Kasumi-1 (cell line): ENCODE results near the gene HIP1.
"Not testable (repeated sequence)": the region's sequence is repeated elsewhere in the genome, so short reads cannot be mapped to it uniquely, and the experiment has no call there.

Experiments
- DNase-seq, 2 experiments: peaks; one replicate each; lab custom pipeline; 2025; lab: John Stamatoyannopoulos, UW

The HIP1 gene

GRCh38 chr7:75575488-75576121, 163.1 kb downstream of the HIP1 start:
- DNase-seq: no peak

DNA sequence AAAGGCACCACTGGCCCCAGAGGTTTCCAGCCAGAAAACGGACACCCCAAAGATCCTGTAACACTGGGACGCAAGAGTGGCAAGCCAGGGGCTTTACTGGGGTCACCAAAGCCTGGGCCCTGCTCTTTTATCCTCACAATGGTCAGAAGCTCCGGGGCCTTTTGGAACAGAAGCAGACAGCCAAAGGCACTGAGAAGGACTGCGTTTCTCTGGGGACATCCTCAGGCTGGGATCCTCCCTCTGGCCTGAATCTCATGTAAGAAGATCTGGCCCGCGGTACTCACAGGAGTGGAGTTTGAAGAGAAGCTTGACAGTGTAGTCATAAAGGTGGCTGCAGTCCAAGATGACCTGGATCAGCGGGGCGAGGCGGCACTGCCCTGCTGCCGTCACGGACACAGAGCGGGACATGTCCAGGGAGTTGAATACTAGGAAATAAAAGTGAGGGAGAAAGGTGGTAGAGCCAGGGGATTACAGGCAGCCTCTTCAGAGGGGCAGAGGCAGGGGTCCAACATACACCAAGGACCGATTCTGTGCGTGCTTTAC, 165.2 kb downstream of the HIP1 start:
- DNase-seq: no peak

DNA sequence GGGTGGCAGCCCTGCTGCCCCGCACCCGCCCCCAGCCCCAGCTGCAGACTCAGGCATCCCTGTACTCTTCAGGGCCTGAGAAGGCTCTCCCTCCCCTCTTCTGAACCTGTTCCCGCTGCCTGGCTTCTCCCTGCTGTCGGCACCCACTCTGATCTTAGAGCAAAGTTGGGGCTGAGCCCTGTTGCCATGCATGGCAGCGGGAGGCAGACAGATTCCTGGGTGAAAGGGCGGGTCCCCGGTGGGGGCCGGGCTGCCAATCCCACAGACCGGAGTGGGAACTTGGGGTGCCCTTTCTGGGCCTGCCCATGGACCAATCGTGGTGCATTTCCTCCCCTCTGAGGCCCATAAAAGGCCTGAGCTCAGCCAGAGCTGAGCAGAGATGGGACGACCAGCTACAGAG, 165.9 kb downstream of the HIP1 start:
- DNase-seq: no peak

DNA sequence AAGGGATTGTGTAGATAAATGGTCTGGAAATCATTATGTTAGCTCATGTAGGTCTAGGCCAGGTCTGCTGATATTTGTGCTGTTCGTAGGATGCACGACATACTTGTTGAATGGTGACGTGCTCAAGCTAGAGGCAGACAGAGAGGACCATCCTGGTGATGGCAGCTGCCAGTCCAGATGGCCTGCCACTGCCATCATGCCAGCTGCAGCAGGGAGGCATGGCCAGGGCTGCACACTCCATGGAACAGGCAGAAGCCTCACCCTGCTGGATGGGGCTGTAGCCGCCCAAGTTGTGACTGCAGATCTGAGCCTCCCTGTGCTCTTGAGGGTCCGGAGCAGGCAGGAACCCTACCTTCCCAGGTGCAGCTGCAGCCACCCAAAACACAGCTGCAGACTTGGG, 166.3 kb downstream of the HIP1 start:
- no peak for DNase-seq

DNA sequence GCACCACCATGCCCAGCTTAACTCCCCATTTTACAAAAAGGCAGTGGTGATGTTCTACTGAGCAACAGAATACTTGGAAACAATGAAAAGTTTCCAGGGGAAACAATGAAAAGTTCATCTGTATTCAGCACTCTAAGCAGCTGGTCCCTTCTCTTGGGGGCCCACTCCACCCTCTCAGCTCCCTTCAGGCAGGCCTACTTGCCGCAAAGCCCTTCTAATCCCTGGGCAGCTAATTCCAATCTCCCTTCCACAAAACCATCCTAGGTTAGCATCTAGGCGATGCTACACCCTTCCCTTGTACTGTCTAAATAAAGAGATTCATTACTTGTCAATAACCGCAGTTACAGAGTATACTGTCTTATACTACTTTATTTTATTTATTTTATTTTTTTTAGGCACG, 167.5 kb downstream of the HIP1 start:
- DNase-seq: no peak

- DNase-seq: peak in 1 of 2 experiments; percentile 5
Measured at GRCh38 chr7:75569629-75570282, 169.0 kb downstream of the HIP1 start.

GRCh38 chr7:75567948-75568595, 170.7 kb downstream of the HIP1 start:
- DNase-seq: no peak

- DNase-seq: peak; percentile 26 to 32
Measured at GRCh38 chr7:75565132-75565837, 173.5 kb downstream of the HIP1 start.

DNA sequence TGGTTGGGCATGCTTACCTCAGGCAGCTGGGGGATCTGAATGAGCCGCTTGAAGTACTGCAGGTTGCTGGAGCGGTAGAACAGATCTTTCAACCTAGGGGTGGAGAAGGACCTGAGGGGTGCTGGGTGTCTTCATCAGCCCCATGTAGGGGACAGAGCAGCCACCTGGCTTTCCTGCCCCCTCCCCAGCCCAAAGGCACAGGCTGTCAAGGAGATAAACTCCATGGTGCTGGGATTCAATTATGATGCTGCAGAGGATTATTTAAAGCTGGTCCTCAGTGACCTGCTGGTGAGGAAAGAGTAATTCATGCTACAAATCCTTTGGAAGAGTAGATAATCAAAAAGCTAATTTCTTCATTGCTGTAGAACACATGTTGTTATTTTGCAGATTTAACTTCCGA, 175.6 kb downstream of the HIP1 start:
- no peak for DNase-seq

DNA sequence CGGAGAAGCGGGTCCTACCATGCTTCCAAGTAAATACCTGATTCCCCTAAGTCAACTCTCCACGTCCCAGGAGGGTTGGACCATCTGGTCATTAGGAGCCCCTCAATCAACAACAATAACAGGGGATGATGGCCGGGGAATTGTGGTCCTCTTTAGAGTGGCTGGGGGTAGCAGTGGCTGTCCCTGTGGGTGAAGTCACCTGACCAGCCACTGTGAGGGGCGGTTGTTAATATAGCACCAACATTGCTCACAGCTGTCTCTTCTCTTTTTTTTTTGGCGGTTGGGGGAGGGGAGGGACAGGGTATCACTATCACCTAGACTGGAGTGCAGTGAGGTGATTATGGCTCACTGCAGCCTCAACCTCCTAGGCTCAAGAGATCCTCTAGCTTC, 178.8 kb downstream of the HIP1 start:
- DNase-seq: no peak

DNA sequence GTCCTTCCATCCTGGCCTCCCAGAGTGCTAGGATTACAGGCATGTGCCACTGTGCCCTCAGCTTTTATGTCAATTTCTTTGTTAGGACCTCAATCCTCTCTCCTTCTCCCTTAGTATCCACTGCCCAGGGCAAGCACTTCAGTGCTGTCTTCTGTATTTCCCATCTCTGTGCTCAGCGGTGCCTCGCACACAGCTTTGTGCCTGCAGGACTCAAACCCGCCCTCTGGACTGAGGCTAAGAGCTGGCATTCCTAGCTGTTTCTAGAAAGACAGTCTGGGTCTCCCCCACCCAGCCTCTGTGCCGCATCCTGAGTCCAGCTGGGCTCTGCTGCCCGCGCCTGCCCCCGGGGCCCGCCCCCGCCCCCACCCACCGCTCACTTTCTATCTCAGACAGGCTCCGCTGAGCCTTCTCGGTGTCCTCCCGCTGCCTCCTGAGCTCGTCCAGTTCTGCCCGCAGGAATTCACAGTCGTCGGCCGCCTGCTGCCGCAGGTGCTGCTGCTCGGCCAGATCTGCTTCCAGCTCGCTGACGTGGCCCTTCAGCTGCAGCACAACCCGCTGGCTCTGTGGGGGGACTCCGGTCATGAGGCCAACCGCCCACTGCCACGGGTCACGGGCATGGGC, 179.3 kb downstream of the HIP1 start:
- no peak for DNase-seq

GRCh38 chr7:75556835-75557234, 181.9 kb downstream of the HIP1 start:
- not testable (repeated sequence) for DNase-seq

DNA sequence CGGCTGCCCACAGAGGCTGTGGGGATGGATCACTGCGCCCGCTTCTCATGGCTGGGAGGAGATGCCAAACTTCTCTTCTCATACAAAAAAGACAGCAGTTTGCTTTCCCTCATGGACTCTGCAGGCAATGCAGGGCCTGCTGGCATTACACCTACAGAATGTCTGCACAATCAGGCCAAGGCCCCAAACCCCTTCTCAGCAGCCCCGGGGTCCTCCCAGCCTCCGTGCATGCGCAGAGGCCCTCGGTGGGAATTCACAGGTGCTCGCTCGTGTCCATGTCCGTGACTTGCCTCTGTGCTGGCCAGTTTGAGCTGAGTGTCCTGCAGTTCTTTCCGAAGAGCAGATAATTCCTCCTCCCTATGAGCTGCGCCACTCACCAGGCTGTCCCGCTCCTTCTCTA, 183.0 kb downstream of the HIP1 start:
- DNase-seq: no peak

- DNase-seq: no peak
Measured at GRCh38 chr7:75546237-75547015, 192.3 kb downstream of the HIP1 start.

- no peak for DNase-seq
Measured at GRCh38 chr7:75537731-75538130, 201.0 kb downstream of the HIP1 start.

DNA sequence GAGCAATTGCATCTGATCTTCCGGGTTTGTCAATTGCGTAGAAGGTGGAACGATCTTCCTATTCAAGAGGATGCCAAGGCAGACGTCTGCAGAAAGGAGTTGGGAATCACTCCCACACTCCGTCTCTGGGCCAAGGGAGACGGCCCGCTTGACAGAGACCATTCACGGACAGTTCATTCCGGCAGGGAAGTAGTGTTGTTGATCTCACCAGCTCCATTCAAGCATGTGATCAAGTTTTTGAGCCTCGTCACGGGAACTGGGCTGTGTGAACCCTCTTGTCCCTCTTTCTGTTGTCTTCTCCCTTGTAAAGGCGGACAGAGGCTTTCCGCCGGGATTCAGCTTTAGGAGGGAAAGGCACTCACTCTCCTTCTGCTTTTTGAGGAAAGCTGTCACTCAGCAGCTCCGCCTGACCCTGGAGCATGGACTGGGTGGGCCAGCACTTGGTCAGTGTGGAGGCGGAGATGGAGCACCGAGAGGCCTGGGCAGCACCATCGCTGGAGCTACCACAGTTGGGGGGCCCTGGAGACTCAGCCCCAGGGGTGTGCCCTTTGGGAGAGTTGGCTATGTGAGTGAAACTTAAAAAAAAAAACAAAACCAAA, 201.7 kb downstream of the HIP1 start:
- no peak for DNase-seq

DNA sequence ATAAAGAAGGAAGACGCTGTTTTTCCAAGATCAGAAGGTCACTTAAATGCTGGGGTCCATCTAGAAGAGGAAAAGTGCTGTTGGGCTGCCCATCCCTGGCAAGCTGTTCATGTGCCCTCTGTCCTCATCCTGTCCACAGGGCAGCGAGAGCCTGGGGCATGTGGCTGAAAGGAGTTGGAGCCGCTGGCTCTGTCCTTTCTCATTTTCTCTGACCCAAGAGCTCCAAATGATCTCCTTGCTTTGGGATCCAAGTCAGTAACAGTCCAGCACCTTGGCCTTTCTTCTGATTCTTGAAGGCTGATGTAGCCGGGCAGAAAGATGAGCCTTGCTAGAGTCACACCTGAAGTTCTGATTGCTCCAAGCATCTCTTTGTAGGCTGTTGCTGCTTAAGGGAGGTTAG, 202.2 kb downstream of the HIP1 start:
- no peak for DNase-seq

DNA sequence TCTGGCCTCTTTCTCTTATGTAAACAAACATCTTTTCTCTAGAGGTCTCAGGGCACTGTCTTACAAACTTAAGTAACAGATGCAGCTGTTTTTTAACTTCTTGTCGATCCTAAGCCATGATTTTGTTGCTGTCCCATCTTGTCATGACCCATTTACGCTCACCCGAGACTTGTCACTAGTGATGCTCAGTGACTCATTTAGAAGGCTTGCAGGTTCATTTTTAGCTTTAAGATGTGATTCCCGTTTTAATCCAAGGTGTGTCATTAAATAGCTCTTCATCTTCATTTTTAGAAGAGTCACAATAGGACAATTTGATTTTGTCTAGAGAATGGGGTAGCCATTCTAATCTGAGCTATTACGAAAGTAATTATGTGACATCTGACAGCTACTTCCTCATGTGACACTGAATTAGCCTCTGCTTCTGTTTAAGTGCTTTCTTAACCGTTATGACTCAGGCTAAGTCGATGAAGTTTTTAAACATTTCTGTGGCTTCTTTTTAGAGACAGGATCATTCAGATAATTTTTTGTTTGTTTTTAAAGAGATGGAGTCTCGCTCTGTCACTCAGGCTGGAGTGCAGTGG, 203.9 kb downstream of the HIP1 start:
- peak; percentile 61 to 75 for DNase-seq

- DNase-seq: no peak
Measured at GRCh38 chr7:75533926-75534325, 204.8 kb downstream of the HIP1 start.

- DNase-seq: no peak
Measured at GRCh38 chr7:75532639-75533038, 206.1 kb downstream of the HIP1 start.
